Activated CD8-positive, alpha-beta memory T cell treated with anti-CD3 and anti-CD28 coated beads, Interleukin-2, amount 50 U/mL, for 24 hours (primary cell): Measurements from ENCODE around the gene SPEM2.
"Not testable (repeated sequence)": the region's sequence is repeated elsewhere in the genome, so short reads cannot be mapped to it uniquely, and the experiment has no call there.

ENCODE experiments used
- DNase-seq: peaks from one replicate; pipeline ENCODE4 v3.0.0-alpha.2; 2020; ENCODE audit errors: extremely low read depth

The SPEM2 gene

GRCh38 chr17:7471729-7472128 lies 46.3 kb downstream of the SPEM2 start:
- no peak for DNase-seq

DNA sequence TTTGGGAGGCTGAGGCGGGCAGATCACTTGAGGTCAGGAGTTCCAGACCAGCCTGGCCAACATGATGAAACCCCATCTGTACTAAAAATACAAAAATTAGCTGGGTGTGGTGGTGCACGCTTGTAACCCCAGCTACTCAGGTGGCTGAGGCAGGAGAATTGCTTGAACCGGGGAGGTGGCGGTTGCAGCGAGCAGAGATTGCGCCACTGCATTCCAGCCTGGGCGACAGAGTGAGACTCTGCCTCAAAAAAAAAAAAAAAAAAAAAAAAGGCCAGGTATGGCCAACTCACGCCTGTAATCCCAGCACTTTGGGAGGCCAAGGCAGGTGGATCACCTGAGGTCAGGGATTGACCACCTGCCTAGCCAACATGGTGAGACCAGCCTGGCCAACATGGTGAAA lies 49.4 kb downstream of the SPEM2 start:
- not testable (repeated sequence) for DNase-seq

- no peak for DNase-seq
Observed at GRCh38 chr17:7475764-7476422, 50.5 kb downstream of the SPEM2 start.

DNA sequence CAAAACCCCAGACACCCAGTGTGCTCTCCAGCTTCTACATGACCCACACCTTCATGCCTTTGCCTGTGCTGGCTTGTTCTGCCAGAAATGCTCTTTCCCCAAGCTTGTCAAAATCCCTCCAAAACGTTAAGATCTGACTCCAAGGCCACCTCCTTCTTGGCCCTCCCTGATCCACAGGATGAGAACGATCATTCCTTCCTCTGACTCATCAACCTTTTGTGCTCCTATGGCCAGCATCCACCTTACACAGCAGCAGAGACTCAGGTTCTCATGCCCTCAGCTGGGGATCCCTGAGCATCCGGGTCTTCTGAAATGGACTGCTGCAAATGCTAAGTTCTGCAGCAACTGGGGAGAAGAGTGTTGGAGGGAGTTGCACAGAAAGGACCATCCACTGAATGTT lies 51.1 kb downstream of the SPEM2 start:
- DNase-seq = no peak

- DNase-seq = no peak
Observed at GRCh38 chr17:7476951-7477350, 51.5 kb downstream of the SPEM2 start.
